HepG2 (cell line): Measurements from ENCODE around the gene SLC35F4. TPM values are rescaled to one million over a fixed set of nuclear protein-coding genes. Genes with fewer than 3 reads are reported as not detected.

ENCODE experiments used
- ATAC-seq: fragments of 200-7000 bp; cut with Tn5 transposase; 3 replicates; pipeline ENCODE4 v1.9.1; 2020; ENCODE audit warnings: mild to moderate bottlenecking, moderate library complexity
- BruUV-seq: library from RNA; stranded (reverse); fragments of 400-500 nt; replicated peaks from 2 replicates; lab custom pipeline; 2021; lab: Mats Ljungman, UMichigan
- CTCF ChIA-PET: fragments of 300-600 bp; formaldehyde crosslinking; extraction: SDS; loops from one replicate; lab custom pipeline; 2021; ENCODE audit warnings: low total read pairs, inconsistent platforms, low intra/inter-chr PET ratio; lab: Yijun Ruan, JAX
- POLR2A ChIA-PET: fragments of 350-600 bp; sonication (Branson Sonifier 250); formaldehyde crosslinking; loops from one replicate; lab custom pipeline; 2020; ENCODE audit warnings: antibody characterized with exemption, inconsistent platforms; lab: Yijun Ruan, JAX
- DNase-seq: peaks from one replicate; pipeline ENCODE4 v3.0.0-alpha.2; 2015; ENCODE audit warnings: low spot score
- FAIRE-seq: peaks from 3 replicates; lab custom pipeline; 2011; peaks lifted over from hg19 to GRCh38; lab: Jason Lieb, UNC
- H2AFZ ChIP-seq: one replicate; pipeline ENCODE4 v1.6.1; 2011; ENCODE audit warnings: low read length, inconsistent platforms
- H3K27ac ChIP-seq: fragments of 300-600 bp; 3 replicates; pipeline ENCODE4 v1.8.0; 2011; ENCODE audit warnings: mixed run types, mild to moderate bottlenecking, mixed read lengths, low read length, inconsistent platforms; ENCODE audit not compliant: insufficient read depth; ENCODE audit errors: extremely low read length
- H3K27me3 ChIP-seq, 2 experiments: fragments of 200-600 bp in 1 of 2; 2 replicates in 1 of 2; 3 replicates in 1 of 2; pipeline versions ENCODE4 v1.6.0 to v1.8.0; 2011; ENCODE audit warnings: low read length in 2 of 2, mild to moderate bottlenecking in 2 of 2, moderate library complexity in 2 of 2, inconsistent platforms in 1 of 2; ENCODE audit not compliant: insufficient read depth in 2 of 2, control insufficient read depth in 1 of 2
- H3K36me3 ChIP-seq, 2 experiments: fragments of 200-600 bp in 1 of 2; replicated peaks in 1 of 2; 2 replicates in 1 of 2; 3 replicates in 1 of 2; pipeline versions ENCODE4 v1.5.1 to v1.8.0; 2011; ENCODE audit warnings: low read length in 2 of 2, inconsistent platforms in 1 of 2; ENCODE audit not compliant: insufficient read depth in 2 of 2, control insufficient read depth in 1 of 2
- H3K4me1 ChIP-seq: 2 replicates; pipeline ENCODE4 v1.5.1; 2012; ENCODE audit warnings: low read length, inconsistent platforms; ENCODE audit not compliant: insufficient read depth
- H3K4me2 ChIP-seq: 2 replicates; pipeline ENCODE4 v1.6.0; 2011; ENCODE audit warnings: low read depth, low read length, inconsistent platforms
- H3K4me3 ChIP-seq, 3 experiments: fragments of 200-600 bp in 1 of 3; sonication (generic), shearing (Covaris generic) in 1 of 3; replicated peaks in 1 of 3; 2 replicates each; pipeline ENCODE4 v1.5.1; 2011 to 2016; ENCODE audit warnings: low read length in 3 of 3, inconsistent platforms in 2 of 3, low read depth in 2 of 3, mild to moderate bottlenecking in 2 of 3, control low read depth in 1 of 3, mixed read lengths in 1 of 3; ENCODE audit not compliant: insufficient read depth in 1 of 3
- H3K79me2 ChIP-seq: one replicate; pipeline ENCODE4 v1.6.1; 2011; ENCODE audit warnings: low read length, inconsistent platforms; ENCODE audit not compliant: insufficient read depth
- H3K9ac ChIP-seq: 2 replicates; pipeline ENCODE4 v1.6.0; 2011; ENCODE audit warnings: mild to moderate bottlenecking, low read depth, low read length, inconsistent platforms; ENCODE audit not compliant: insufficient read depth
- H3K9me3 ChIP-seq: 2 replicates; pipeline ENCODE4 v1.5.1; 2012; ENCODE audit warnings: mild to moderate bottlenecking, low read length
- H4K20me1 ChIP-seq: 2 replicates; pipeline ENCODE4 v1.6.0; 2011; ENCODE audit warnings: inconsistent platforms, mild to moderate bottlenecking, low read length, moderate library complexity; ENCODE audit not compliant: insufficient read depth
- IKZF1 ChIP-seq: fragments of 450-650 bp; IDR thresholded peaks from 2 replicates; pipeline ENCODE4 v1.7.1; 2016
- KDM1A ChIP-seq: IDR thresholded peaks from 2 replicates; pipeline ENCODE4 v1.6.1; 2016; ENCODE audit warnings: missing compliant biosample characterization
- RAD51 ChIP-seq: fragments of 450-650 bp; IDR thresholded peaks from 2 replicates; pipeline ENCODE4 v1.6.1; 2016; ENCODE audit warnings: borderline replicate concordance
- ZNF124 ChIP-seq: sonication (generic); formaldehyde crosslinking; IDR thresholded peaks from 2 replicates; pipeline ENCODE4 v1.4.0; 2020; ENCODE audit warnings: missing genetic modification reagents
- ZNF674 ChIP-seq: sonication (generic); formaldehyde crosslinking; IDR thresholded peaks from 2 replicates; pipeline ENCODE4 v1.5.0; 2020; ENCODE audit warnings: low read depth, mild to moderate bottlenecking, missing genetic modification reagents
- WGBS: methylation state at CpG from one replicate; pipeline ENCODE4 v1.1.6; 2017; ENCODE audit warnings: low lambda C conversion rate; 5-methylcytosine and 5-hydroxymethylcytosine counted together
- in situ Hi-C: cut with HindIII; loops from 2 replicates; pipeline ENCODE4 v1.10.0; 2017; ENCODE audit warnings: low pct_unique_long_range_greater_than_20kb; ENCODE audit not compliant: extremely low pct_ligation_motif_present
- intact Hi-C: fragments of 100-400 bp; cut with micrococcal nuclease; formaldehyde crosslinking; loops from one replicate; pipeline ENCODE4 v1.10.0; 2022; ENCODE audit not compliant: unreplicated experiment
- polyA plus RNA-seq, 8 experiments: library from polyadenylated mRNA; depleted of rRNA in 3 of 8; stranded (reverse) in 7 of 8; unstranded in 1 of 8; fragments of >200 nt; fragmentation: Illumina TruSeq in 4 of 8; extraction: Trizol in 4 of 8; gene quantifications; 2 replicates each; pipeline versions ENCODE4 v1.2.1 to v1.2.3, GENCODE V29; 2011 to 2016; ENCODE audit warnings: low read depth in 4 of 8, missing spikeins in 1 of 8, mixed read lengths in 1 of 8; ENCODE audit not compliant: insufficient read depth in 1 of 8
- total RNA-seq, 5 experiments: library from RNA; depleted of rRNA; stranded (reverse); fragments of >200 nt; fragmentation: Illumina TruSeq; extraction: Trizol; gene quantifications; 2 replicates each; pipeline ENCODE4 v1.2.3, GENCODE V29; 2016; ENCODE audit warnings: low read depth in 1 of 5
- TF ChIP-seq, protein P1 (sequence below), 2 experiments: sonication (generic) in 1 of 2; formaldehyde crosslinking in 1 of 2; IDR thresholded peaks; 2 replicates each; pipeline versions ENCODE4 v1.4.0 to v1.6.1; 2016 to 2020; ENCODE audit warnings: borderline replicate concordance in 1 of 2, low read depth in 1 of 2, mild to moderate bottlenecking in 1 of 2, missing genetic modification reagents in 1 of 2

The SLC35F4 gene
- total and polyA plus RNA-seq, 2 of the 13 experiments (the other 11 are each of a cell fraction or from before 2014, with no cell fraction given) = not detected

GRCh38 chr14:57755018-57755521, 110.8 kb downstream of the SLC35F4 start:
- Histone ChIP-seq H3K9ac (no peak overlapping the region), H3K27me3 (no peaks in the 10 kb centered on the region), H3K27ac (no peak overlapping the region), H4K20me1 (no peaks in the 10 kb centered on the region), H3K4me3 (no peak overlapping the region), H3K4me1 (no peaks in the 10 kb centered on the region), H2AFZ (no peak overlapping the region)
- ChIA-PET CTCF (no interaction called here), POLR2A (no interaction called here)
- BruUV-seq = no TSS peak
- DNase-seq (no peak), FAIRE-seq (no peak)
- intact Hi-C loops = no loop called here
- TF ChIP-seq RAD51 = no peak
- no peak for TF ChIP-seq KDM1A (CRISPR knock-in tag)
- TF ChIP-seq IKZF1 = no peak
- no peak for TF ChIP-seq ZNF674
- TF ChIP-seq, protein P1, sequence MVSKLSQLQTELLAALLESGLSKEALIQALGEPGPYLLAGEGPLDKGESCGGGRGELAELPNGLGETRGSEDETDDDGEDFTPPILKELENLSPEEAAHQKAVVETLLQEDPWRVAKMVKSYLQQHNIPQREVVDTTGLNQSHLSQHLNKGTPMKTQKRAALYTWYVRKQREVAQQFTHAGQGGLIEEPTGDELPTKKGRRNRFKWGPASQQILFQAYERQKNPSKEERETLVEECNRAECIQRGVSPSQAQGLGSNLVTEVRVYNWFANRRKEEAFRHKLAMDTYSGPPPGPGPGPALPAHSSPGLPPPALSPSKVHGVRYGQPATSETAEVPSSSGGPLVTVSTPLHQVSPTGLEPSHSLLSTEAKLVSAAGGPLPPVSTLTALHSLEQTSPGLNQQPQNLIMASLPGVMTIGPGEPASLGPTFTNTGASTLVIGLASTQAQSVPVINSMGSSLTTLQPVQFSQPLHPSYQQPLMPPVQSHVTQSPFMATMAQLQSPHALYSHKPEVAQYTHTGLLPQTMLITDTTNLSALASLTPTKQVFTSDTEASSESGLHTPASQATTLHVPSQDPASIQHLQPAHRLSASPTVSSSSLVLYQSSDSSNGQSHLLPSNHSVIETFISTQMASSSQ (IDR thresholded peaks at IDR 0.05; ENCODE audit: low read depth) = no peak
- TF ChIP-seq, protein P1 (CRISPR knock-in tag; IDR thresholded peaks at IDR 0.05; ENCODE audit: borderline replicate concordance) = no peak
- no peak for TF ChIP-seq ZNF124 (CRISPR knock-in tag)
- TF ChIP-seq, all 625 proteins: peak for 0
- H3K79me2 ChIP-seq = no peaks in the 10 kb centered on the region
- WGBS = 33% methylated on average over 3 of the region's 6 CpGs
- in situ Hi-C loops = no loop called here
- ATAC-seq = no peak
- H3K4me2 ChIP-seq = no peak overlapping the region
- H3K9me3 ChIP-seq = no peaks in the 10 kb centered on the region
- no peaks in the 10 kb centered on the region for H3K36me3 ChIP-seq
